Measurements from ENCODE around the gene ZNF391. TPM values are rescaled to one million over a fixed set of nuclear protein-coding genes. Genes with fewer than 3 reads are reported as not detected.

The ZNF391 gene
- total RNA-seq, 4 donors from 2014 or later = 0.53 to 1.3 (median 0.97) TPM

DNA sequence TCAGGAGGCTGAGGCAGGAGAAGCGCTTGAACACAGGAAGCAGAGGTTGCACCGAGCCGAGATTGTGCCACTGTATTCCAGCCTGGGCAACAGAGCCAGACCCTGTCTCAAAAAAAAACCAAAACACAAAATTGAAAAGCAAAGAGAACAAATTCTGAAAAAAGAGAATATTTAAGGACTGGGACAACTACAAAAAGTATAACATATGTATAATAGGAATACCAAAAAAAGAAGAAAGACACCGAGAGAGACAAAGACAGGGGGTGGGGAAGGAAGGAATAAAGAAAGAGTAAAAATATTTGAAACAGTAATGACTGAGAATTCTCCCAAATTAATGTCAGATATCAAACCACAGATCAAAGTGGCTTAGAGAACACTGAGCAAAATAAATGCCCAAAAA, 5.5 kb upstream of the ZNF391 start:
- Histone ChIP-seq H3K4me1 (peaks cover 0 to 4% (median 3%) of the 10 kb centered on the region in 3 donors), H3K9me3 (peaks cover 0 to 7% (median 0%) of the 10 kb centered on the region in 3 donors), H3K36me3 (no peaks in the 10 kb centered on the region), H3K4me3 (no peak overlapping the region), H3K27ac (no peak overlapping the region), H3K27me3 (peaks cover 0 to 3% (median 0%) of the 10 kb centered on the region in 4 donors)
- 69 to 76% methylated on average over 4 of the region's 4 CpGs for WGBS, 2 donors
- DNase-seq = no peak
- intact Hi-C loops (cut with DNase I) = no loop called here
- no peak for TF ChIP-seq POLR2A (IDR thresholded peaks at IDR 0.05)
- TF ChIP-seq, protein P1, sequence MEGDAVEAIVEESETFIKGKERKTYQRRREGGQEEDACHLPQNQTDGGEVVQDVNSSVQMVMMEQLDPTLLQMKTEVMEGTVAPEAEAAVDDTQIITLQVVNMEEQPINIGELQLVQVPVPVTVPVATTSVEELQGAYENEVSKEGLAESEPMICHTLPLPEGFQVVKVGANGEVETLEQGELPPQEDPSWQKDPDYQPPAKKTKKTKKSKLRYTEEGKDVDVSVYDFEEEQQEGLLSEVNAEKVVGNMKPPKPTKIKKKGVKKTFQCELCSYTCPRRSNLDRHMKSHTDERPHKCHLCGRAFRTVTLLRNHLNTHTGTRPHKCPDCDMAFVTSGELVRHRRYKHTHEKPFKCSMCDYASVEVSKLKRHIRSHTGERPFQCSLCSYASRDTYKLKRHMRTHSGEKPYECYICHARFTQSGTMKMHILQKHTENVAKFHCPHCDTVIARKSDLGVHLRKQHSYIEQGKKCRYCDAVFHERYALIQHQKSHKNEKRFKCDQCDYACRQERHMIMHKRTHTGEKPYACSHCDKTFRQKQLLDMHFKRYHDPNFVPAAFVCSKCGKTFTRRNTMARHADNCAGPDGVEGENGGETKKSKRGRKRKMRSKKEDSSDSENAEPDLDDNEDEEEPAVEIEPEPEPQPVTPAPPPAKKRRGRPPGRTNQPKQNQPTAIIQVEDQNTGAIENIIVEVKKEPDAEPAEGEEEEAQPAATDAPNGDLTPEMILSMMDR (IDR thresholded peaks at IDR 0.05) = no peak

GRCh38 chr6:27383481-27383880, 5.1 kb upstream of the ZNF391 start:
- no peak overlapping the region for H3K4me3 ChIP-seq
- no peaks in the 10 kb centered on the region for H3K36me3 ChIP-seq
- peaks cover 0 to 3% (median 0%) of the 10 kb centered on the region in 4 donors for H3K27me3 ChIP-seq
- TF ChIP-seq, protein P1 (IDR thresholded peaks at IDR 0.05) = no peak
- no peak for TF ChIP-seq POLR2A (IDR thresholded peaks at IDR 0.05)
- no peak for DNase-seq
- H3K27ac ChIP-seq = no peak overlapping the region
- peaks cover 0 to 8% (median 6%) of the 10 kb centered on the region in 3 donors for H3K4me1 ChIP-seq
- 53 to 80% methylated on average over 1 of the region's 1 CpG for WGBS, 2 donors
- H3K9me3 ChIP-seq = peaks cover 0 to 7% (median 0%) of the 10 kb centered on the region in 3 donors
- intact Hi-C loops (cut with DNase I) = no loop called here

GRCh38 chr6:27392623-27393022, 4.1 kb downstream of the ZNF391 start:
- Histone ChIP-seq H3K9me3 (peaks cover 0 to 9% (median 0%) of the 10 kb centered on the region in 3 donors), H3K36me3 (peaks cover 0 to 2% (median 0%) of the 10 kb centered on the region in 3 donors), H3K27ac (no peak overlapping the region), H3K4me3 (no peak overlapping the region), H3K27me3 (no peaks in the 10 kb centered on the region), H3K4me1 (peaks cover 0 to 19% (median 9%) of the 10 kb centered on the region in 3 donors)
- 93 to 100% methylated on average over 1 of the region's 1 CpG for WGBS, 2 donors
- intact Hi-C loops (cut with DNase I) = no loop called here
- DNase-seq = no peak
- TF ChIP-seq, protein P1 (IDR thresholded peaks at IDR 0.05) = no peak
- no peak for TF ChIP-seq POLR2A (IDR thresholded peaks at IDR 0.05)

DNA sequence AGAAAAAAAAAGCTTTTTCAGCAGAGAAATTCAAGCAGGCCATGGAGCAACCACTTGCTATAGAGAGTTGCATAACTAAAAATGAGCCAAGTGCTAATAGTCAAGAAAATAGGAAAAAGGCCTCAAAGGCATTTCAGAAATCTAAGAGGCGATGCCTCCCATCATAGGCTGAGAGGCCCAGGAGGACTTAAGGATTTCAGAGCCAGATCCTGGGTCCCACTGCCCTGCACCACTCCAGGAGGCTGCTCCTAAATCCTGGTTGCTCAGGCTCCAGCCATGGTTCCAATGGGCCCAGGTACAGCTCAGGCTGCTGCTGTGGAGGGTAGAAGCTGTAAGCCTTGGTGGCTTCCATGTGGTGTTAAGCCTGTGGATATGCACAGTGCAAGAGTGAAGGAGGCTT, 5.5 kb downstream of the ZNF391 start:
- H3K27me3 ChIP-seq = no peaks in the 10 kb centered on the region
- H3K36me3 ChIP-seq = peaks cover 0 to 13% (median 0%) of the 10 kb centered on the region in 3 donors
- TF ChIP-seq POLR2A (IDR thresholded peaks at IDR 0.05) = no peak
- TF ChIP-seq, protein P1 (IDR thresholded peaks at IDR 0.05) = no peak
- H3K4me3 ChIP-seq = no peak overlapping the region
- intact Hi-C loops (cut with DNase I) = no loop called here
- H3K9me3 ChIP-seq = peaks cover 0 to 14% (median 0%) of the 10 kb centered on the region in 3 donors
- H3K27ac ChIP-seq = no peak overlapping the region
- no peak for DNase-seq
- 92 to 100% methylated on average over 1 of the region's 1 CpG for WGBS, 2 donors
- peaks cover 0 to 7% (median 4%) of the 10 kb centered on the region in 3 donors for H3K4me1 ChIP-seq

- intact Hi-C loops (cut with DNase I) = no loop called here
- no peak overlapping the region for H3K27ac ChIP-seq
- peaks cover 0 to 49% (median 21%) of the 10 kb centered on the region in 3 donors for H3K9me3 ChIP-seq
- H3K4me3 ChIP-seq = no peak overlapping the region
- TF ChIP-seq POLR2A (IDR thresholded peaks at IDR 0.05) = no peak
- TF ChIP-seq, protein P1 (IDR thresholded peaks at IDR 0.05) = no peak
- WGBS, 2 donors = 89 to 94% methylated on average over 16 of the region's 16 CpGs
- H3K4me1 ChIP-seq = no peaks in the 10 kb centered on the region
- DNase-seq = no peak
- peaks cover 0 to 39% (median 0%) of the 10 kb centered on the region in 3 donors for H3K36me3 ChIP-seq
- H3K27me3 ChIP-seq = no peaks in the 10 kb centered on the region
These were observed 12.5 kb downstream of the ZNF391 start for GRCh38 chr6:27400877-27401642.

Data from esophagus squamous epithelium (tissue), 5 donors.